Measurements from ENCODE around the gene SLC28A3. TPM values are rescaled to one million over a fixed set of nuclear protein-coding genes. Genes with fewer than 3 reads are reported as not detected.

SLC28A3 gene
- total and polyA plus RNA-seq, 2 experiments from 2014 or later: not detected

GRCh38 chr9:84258371-84258770 is 82.2 kb downstream of the SLC28A3 start (continued):
- no peak for TF ChIP-seq CREB1 (CRISPR knock-in tag; IDR thresholded peaks at IDR 0.05; ENCODE audit: low read depth)

- H3F3A ChIP-seq (replicated peaks; ENCODE audit: low read depth): no peaks in the 10 kb centered on the region
- no peak for DNase-seq (ENCODE audit: low spot score)
- no peaks in the 10 kb centered on the region for H3K27me3 Mint-ChIP-seq (ENCODE audit: insufficient read depth, low read depth, poor library complexity)
- no peaks in the 10 kb centered on the region for H3K36me3 ChIP-seq (ENCODE audit: insufficient read depth)
- no peaks in the 10 kb centered on the region for H3K27me3 ChIP-seq (ENCODE audit: insufficient read depth)
- no peaks in the 10 kb centered on the region for H3K79me2 ChIP-seq (replicated peaks; ENCODE audit: insufficient read depth)
- H3K9me3 Mint-ChIP-seq: no peaks in the 10 kb centered on the region
- H3K4me1 Mint-ChIP-seq: peaks cover 15% of the 10 kb centered on the region; the same call in 2 of the 3 replicates
- TF ChIP-seq EZH2phosphoT487 (IDR thresholded peaks at IDR 0.05; ENCODE audit: unreplicated experiment) (no peak), ETS1 (IDR thresholded peaks at IDR 0.05) (no peak), ZNF462 (CRISPR knock-in tag; IDR thresholded peaks at IDR 0.05) (no peak), CTCF (conservative IDR thresholded peaks at IDR 0.05; ENCODE audit: low read depth in 2 of 2) (no peak), EZH2 (IDR thresholded peaks at IDR 0.05; ENCODE audit: low read depth, unreplicated experiment) (no peak), ZNF114 (CRISPR knock-in tag; IDR thresholded peaks at IDR 0.05) (no peak), POLR2AphosphoS5 (IDR thresholded peaks at IDR 0.05; ENCODE audit: low read depth) (no peak), NANOG (IDR thresholded peaks at IDR 0.05; ENCODE audit: borderline replicate concordance) (no peak), REST (IDR thresholded peaks at IDR 0.05; ENCODE audit: unreplicated experiment) (no peak), CREB1 (CRISPR knock-in tag; IDR thresholded peaks at IDR 0.05; ENCODE audit: low read depth) (no peak), JUNB (IDR thresholded peaks at IDR 0.05; ENCODE audit: unreplicated experiment) (no peak), STAT1 (IDR thresholded peaks at IDR 0.05; ENCODE audit: unreplicated experiment) (no peak), ZNF331 (CRISPR knock-in tag; IDR thresholded peaks at IDR 0.05; ENCODE audit: low read depth) (no peak)
- no peak overlapping the region for H2AFZ ChIP-seq
- H4K20me1 ChIP-seq (replicated peaks; ENCODE audit: insufficient read depth): no peaks in the 10 kb centered on the region
- no peak overlapping the region for H3K4me2 ChIP-seq
- no peak overlapping the region for H3K27ac Mint-ChIP-seq
- H3K27ac ChIP-seq (ENCODE audit: low read depth): no peak overlapping the region
- H3K9me2 ChIP-seq (ENCODE audit: insufficient read depth): no peaks in the 10 kb centered on the region
- no peak overlapping the region for H3K4me3 Mint-ChIP-seq
- H3K4me3 ChIP-seq: no peak overlapping the region
- no peak for ATAC-seq
- peaks cover 7% of the 10 kb centered on the region; the same call in 1 of the 2 replicates for H3K4me1 ChIP-seq (ENCODE audit: insufficient read depth)
- no peaks in the 10 kb centered on the region for H3K36me3 Mint-ChIP-seq (ENCODE audit: low read depth)
Observed at GRCh38 chr9:84255696-84256095, 84.9 kb downstream of the SLC28A3 start.

Measured in GM23338 (cell line).